Kidney (tissue), 22 donors: ENCODE measurements around the gene DAG1. TPM values are rescaled to one million over a fixed set of nuclear protein-coding genes. Genes with fewer than 3 reads are reported as not detected.

Experiments used
- DNase-seq, 5 donors: peaks; one replicate each; pipeline ENCODE4 v3.0.0-alpha.2; 2013 to 2020
- FAIRE-seq: peaks from 2 replicates; lab custom pipeline; 2012; peaks lifted over from hg19 to GRCh38; lab: Jason Lieb, UNC
- H3K27ac ChIP-seq, 2 donors: one replicate each; pipeline ENCODE4 v1.7.0; 2013; ENCODE audit warnings: low read depth in 2 of 2, low read length in 2 of 2, inconsistent platforms in 1 of 2
- H3K27me3 ChIP-seq: one replicate; pipeline ENCODE4 v1.7.1; 2013; ENCODE audit warnings: low read length, inconsistent platforms; ENCODE audit not compliant: control insufficient read depth, insufficient read depth
- H3K36me3 ChIP-seq, 3 donors: one replicate each; pipeline versions ENCODE4 v1.7.0 to v1.7.1; 2013; ENCODE audit warnings: low read length in 3 of 3, control low read depth in 1 of 3, inconsistent platforms in 1 of 3; ENCODE audit not compliant: insufficient read depth in 3 of 3, control insufficient read depth in 2 of 3
- H3K4me1 ChIP-seq, 3 donors: one replicate each; pipeline versions ENCODE4 v1.7.0 to v1.7.1; 2013; ENCODE audit warnings: low read length in 3 of 3, inconsistent platforms in 1 of 3, low read depth in 1 of 3; ENCODE audit not compliant: control insufficient read depth in 2 of 3, insufficient read depth in 2 of 3
- H3K4me3 ChIP-seq, 3 donors: one replicate each; pipeline versions ENCODE4 v1.7.0 to v1.8.1; 2013; ENCODE audit warnings: low read length in 3 of 3, control low read depth in 1 of 3, inconsistent platforms in 1 of 3
- H3K9ac ChIP-seq, 3 donors: one replicate each; pipeline versions ENCODE4 v1.7.0 to v1.7.1; 2013; ENCODE audit warnings: low read length in 3 of 3, control low read depth in 1 of 3, inconsistent platforms in 1 of 3
- H3K9me3 ChIP-seq, 3 donors: one replicate each; pipeline versions ENCODE4 v1.7.0 to v1.7.1; 2013; ENCODE audit warnings: low read length in 3 of 3, control low read depth in 1 of 3, inconsistent platforms in 1 of 3; ENCODE audit not compliant: control insufficient read depth in 2 of 3, insufficient read depth in 1 of 3
- intact Hi-C: fragments of 100-400 bp; cut with DNase I; formaldehyde crosslinking; loops from one replicate; pipeline ENCODE4 v1.11.1; 2022
- long read RNA-seq, 10 donors: library from polyadenylated mRNA in 1 of 10; unstranded in 1 of 10; transcript quantifications; one replicate each; pipeline ENCODE4 v2.0.0 and lab custom pipeline, GENCODE V29; 2021 to 2026
- polyA plus RNA-seq: library from polyadenylated mRNA; stranded (reverse); fragments of 350-450 nt; fragmentation: Illumina TruSeq; extraction: RNeasy Lipid Tissue Mini Kit (QIAGEN cat#74804); gene quantifications from one replicate; pipeline ENCODE4 v1.2.3, GENCODE V29; 2014; ENCODE audit warnings: low read depth, low replicate concordance; ENCODE audit not compliant: insufficient read depth
- total RNA-seq: library from RNA; stranded (reverse); fragmentation: NEBNext Ultra II Directional; extraction: Animal tissue kit (Norgen Biotek cat#: 25700); gene quantifications from one replicate; pipeline ENCODE4 v1.2.1, GENCODE V29; 2021
- TF ChIP-seq, protein P1 (sequence below): IDR thresholded peaks from 3 replicates; pipeline ENCODE4 v1.5.1; 2012; ENCODE audit warnings: mild to moderate bottlenecking, moderate library complexity, borderline replicate concordance; ENCODE audit not compliant: insufficient read depth; ENCODE audit errors: extremely low read depth
- donor health status: control.
- donor health status: control.
- donor health status: control.
- donor health status: control.
- donor health status: control.
- donor health status: DM: yes; HTN: yes; CAD: no.
- donor health status: Normal renal cell carcinoma (clear cell type).

The DAG1 gene
- 122 TPM for total RNA-seq
- polyA plus RNA-seq = 40.4 TPM
- long read RNA-seq, donor 1, full-length matches to known transcripts = 16 of 16 reads
- long read RNA-seq, donor 1, partial matches to known transcripts = 0 of 16 reads
- long read RNA-seq, donor 1, other reads (novel, unspliced or antisense) = 0 of 16 reads
- long read RNA-seq, donor 2, full-length matches to known transcripts = 19 of 19 reads
- long read RNA-seq, donor 2, partial matches to known transcripts = 0 of 19 reads
- long read RNA-seq, donor 2, other reads (novel, unspliced or antisense) = 0 of 19 reads
- long read RNA-seq, donor 3, full-length matches to known transcripts = 25 of 25 reads
- long read RNA-seq, donor 3, partial matches to known transcripts = 0 of 25 reads
- long read RNA-seq, donor 3, other reads (novel, unspliced or antisense) = 0 of 25 reads
- long read RNA-seq, donor 4, full-length matches to known transcripts = 32 of 39 reads
- long read RNA-seq, donor 4, partial matches to known transcripts = 7 of 39 reads
- long read RNA-seq, donor 4, other reads (novel, unspliced or antisense) = 0 of 39 reads
- long read RNA-seq, donor 5, full-length matches to known transcripts = 1 of 1 reads
- long read RNA-seq, donor 5, partial matches to known transcripts = 0 of 1 reads
- long read RNA-seq, donor 5, other reads (novel, unspliced or antisense) = 0 of 1 reads
- long read RNA-seq, donor 6, full-length matches to known transcripts = 5 of 5 reads
- long read RNA-seq, donor 6, partial matches to known transcripts = 0 of 5 reads
- long read RNA-seq, donor 6, other reads (novel, unspliced or antisense) = 0 of 5 reads
- long read RNA-seq, donor 7, partial matches to known transcripts = 0 of 55 reads
- long read RNA-seq, donor 7, other reads (novel, unspliced or antisense) = 55 of 55 reads
- long read RNA-seq, donor 8, full-length matches to known transcripts = 24 of 24 reads
- long read RNA-seq, donor 8, partial matches to known transcripts = 0 of 24 reads
- long read RNA-seq, donor 8, other reads (novel, unspliced or antisense) = 0 of 24 reads
- long read RNA-seq, donor 9, full-length matches to known transcripts = 8 of 8 reads
- long read RNA-seq, donor 9, partial matches to known transcripts = 0 of 8 reads
- long read RNA-seq, donor 9, other reads (novel, unspliced or antisense) = 0 of 8 reads
- long read RNA-seq, donor 10, full-length matches to known transcripts = 23 of 42 reads
- long read RNA-seq, donor 10, partial matches to known transcripts = 19 of 42 reads
- long read RNA-seq, donor 10, other reads (novel, unspliced or antisense) = 0 of 42 reads

GRCh38 chr3:49469936-49470713, at the start of gene DAG1:
Gene DAG1, plus strand, starts transcription at chr3:49470267. Its CDS starts 40,268 bp downstream, at chr3:49510535.
- peaks cover 0 to 18% (median 10%) of the 10 kb centered on the region in 3 donors for H3K4me1 ChIP-seq
- TF ChIP-seq, protein P1, sequence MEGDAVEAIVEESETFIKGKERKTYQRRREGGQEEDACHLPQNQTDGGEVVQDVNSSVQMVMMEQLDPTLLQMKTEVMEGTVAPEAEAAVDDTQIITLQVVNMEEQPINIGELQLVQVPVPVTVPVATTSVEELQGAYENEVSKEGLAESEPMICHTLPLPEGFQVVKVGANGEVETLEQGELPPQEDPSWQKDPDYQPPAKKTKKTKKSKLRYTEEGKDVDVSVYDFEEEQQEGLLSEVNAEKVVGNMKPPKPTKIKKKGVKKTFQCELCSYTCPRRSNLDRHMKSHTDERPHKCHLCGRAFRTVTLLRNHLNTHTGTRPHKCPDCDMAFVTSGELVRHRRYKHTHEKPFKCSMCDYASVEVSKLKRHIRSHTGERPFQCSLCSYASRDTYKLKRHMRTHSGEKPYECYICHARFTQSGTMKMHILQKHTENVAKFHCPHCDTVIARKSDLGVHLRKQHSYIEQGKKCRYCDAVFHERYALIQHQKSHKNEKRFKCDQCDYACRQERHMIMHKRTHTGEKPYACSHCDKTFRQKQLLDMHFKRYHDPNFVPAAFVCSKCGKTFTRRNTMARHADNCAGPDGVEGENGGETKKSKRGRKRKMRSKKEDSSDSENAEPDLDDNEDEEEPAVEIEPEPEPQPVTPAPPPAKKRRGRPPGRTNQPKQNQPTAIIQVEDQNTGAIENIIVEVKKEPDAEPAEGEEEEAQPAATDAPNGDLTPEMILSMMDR = no peak
- FAIRE-seq = no peak
- intact Hi-C loops = no loop called here
- no peaks in the 10 kb centered on the region for H3K9me3 ChIP-seq
- H3K4me3 ChIP-seq = peak within 1 kb of the TSS; percentile 77 to 89 (median 85)
- no peaks in the 10 kb centered on the region for H3K27me3 ChIP-seq
- peak within 1 kb of the TSS; percentile 80 to 97 (median 84) for H3K9ac ChIP-seq
- H3K36me3 ChIP-seq = no peaks in the 10 kb centered on the region
- DNase-seq = peak; percentile 98 to 99 (median 99)
- peak within 1 kb of the TSS; percentile 98 to 99 for H3K27ac ChIP-seq

DNA sequence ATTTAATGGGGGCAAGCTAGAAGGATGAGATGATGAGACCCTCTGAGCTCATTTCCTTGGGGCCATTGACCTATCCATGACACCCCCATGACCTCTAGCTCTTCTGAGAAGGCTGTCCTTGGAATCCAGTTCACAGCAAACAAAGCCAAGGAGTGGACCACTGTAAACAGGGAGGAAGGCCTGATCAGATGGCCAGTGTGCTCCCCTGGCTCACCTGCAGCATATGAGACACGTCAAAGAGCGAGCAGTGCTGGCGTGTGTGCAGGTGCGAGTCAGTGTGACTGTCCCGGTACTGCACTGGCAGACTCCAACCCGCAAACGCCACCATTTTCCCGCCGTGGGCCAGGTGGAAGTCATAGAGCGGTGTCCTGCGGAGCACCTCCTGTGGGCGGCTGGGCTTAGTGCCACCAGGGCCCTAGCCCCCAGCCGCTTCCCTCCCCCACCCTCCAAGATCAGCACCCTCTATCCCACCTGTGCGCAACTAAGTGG, 48.1 kb upstream of the DAG1 start:
- peak in 1 of 5 donors; percentile 77 for DNase-seq
- TF ChIP-seq, protein P1 = no peak
- Histone ChIP-seq H3K27ac (peak overlapping the region; percentile 41 to 78), H3K27me3 (no peaks in the 10 kb centered on the region), H3K4me1 (peaks cover 0 to 17% (median 12%) of the 10 kb centered on the region in 3 donors), H3K9ac (peak overlapping the region; percentile 17 to 77 (median 58)), H3K36me3 (peaks cover 0 to 14% (median 0%) of the 10 kb centered on the region in 3 donors), H3K9me3 (no peaks in the 10 kb centered on the region), H3K4me3 (peak overlapping the region; percentile 77 to 82 (median 79))
- intact Hi-C loops = no loop called here
- FAIRE-seq = no peak
